ENCODE data around the gene THSD7A. TPM values are rescaled to one million over a fixed set of nuclear protein-coding genes. Genes with fewer than 3 reads are reported as not detected.

THSD7A gene
- total and polyA plus RNA-seq, 2 of the 8 experiments (the other 6 are each of a cell fraction or from before 2014, with no cell fraction given): 0.44 to 1.2 TPM

DNA sequence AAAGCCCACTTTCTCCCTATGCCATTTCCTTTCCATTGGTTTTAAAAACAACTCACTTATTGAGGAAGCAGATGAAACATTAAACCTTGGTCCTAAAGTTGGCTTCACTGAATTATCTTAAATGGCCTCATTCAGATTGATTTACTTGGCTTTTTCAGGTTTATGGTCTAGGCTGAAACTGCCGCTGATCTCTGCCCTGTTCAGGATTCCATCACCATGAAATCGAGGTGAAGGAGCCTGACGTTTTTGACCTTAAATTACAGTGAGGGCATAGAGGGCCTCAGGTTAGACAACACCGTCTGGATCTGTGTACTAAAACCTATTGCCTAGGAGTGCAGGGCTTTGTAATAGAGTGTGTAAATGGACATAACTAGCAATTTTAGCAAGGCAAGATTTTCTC is 383.7 kb downstream of the THSD7A start (continued):
- TF ChIP-seq JUN (IDR thresholded peaks at IDR 0.05; ENCODE audit: low read depth, low read length): no peak
- no peak for TF ChIP-seq CEBPB (IDR thresholded peaks at IDR 0.05; ENCODE audit: low read depth, low read length)
- TF ChIP-seq SRF (IDR thresholded peaks at IDR 0.05; ENCODE audit: low read depth, low read length): no peak
- no peak for TF ChIP-seq GTF2F1 (IDR thresholded peaks at IDR 0.05; ENCODE audit: borderline replicate concordance, low read depth, low read length)
- no peak for TF ChIP-seq BACH1 (IDR thresholded peaks at IDR 0.05; ENCODE audit: low read length)
- TF ChIP-seq NRF1 (IDR thresholded peaks at IDR 0.05; ENCODE audit: low read depth, low read length): no peak

Data from H1 (cell line).